ENCODE results near the gene DCP2.

The DCP2 gene

DNA sequence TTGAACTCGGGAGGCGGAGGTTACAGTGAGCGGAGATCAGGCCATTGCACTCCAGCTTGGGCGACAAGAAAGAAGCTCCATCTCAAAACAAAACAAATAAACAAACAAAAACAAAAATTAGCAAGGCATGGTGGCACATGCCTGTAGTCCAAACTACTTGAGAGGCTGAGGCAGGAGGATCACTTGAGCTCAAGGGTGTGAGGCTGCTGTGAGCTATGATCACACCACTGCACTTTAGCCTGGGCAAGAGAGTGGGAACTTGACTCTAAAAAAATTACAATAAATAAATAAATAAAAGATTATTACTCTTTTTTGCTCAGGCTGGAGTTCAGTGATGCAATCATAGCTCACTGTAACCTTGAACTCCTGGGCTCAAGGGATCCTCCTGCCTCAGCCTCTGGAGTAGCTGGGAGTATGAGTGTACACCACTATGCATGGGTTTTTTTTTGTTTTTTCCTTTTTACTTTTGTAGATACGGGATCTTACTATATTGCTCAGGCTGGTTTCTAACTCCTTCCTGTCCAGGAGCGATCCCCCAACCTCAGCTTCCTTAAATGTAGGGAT lies 9.0 kb upstream of the DCP2 start:
- no peak for DNase-seq

DNA sequence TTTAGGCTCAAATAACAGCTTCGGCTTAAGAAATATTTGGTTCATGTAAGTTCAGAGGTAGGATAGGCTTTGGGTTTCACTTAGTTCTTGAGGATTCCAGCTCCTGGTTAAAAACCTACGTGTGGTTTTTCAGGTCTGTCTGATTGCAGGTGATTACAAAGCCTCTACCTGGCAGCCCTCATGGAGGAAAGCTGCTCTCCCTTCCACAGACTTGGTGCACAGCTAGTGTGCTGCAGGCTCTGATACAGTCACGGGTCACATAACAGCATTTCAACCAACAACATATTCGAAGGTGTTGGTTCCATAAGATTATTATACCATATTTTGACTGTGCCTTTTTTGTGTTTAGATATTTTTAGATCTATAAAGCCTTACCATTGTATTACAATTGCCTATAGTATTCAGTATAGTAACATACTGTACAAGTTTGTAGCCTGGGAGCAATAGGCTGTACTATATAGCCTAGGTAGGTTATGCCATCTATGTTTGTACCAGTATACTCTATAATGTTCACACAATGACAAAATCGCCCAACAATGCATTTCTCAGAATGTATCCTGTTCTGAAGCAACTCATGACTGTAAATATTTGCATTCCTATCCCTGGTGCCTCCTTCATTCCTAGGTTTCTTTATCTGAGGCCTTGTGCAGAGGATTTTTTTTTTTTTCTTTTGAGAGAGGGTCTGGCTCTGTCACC lies 8.0 kb upstream of the DCP2 start:
- no peak for DNase-seq

DNA sequence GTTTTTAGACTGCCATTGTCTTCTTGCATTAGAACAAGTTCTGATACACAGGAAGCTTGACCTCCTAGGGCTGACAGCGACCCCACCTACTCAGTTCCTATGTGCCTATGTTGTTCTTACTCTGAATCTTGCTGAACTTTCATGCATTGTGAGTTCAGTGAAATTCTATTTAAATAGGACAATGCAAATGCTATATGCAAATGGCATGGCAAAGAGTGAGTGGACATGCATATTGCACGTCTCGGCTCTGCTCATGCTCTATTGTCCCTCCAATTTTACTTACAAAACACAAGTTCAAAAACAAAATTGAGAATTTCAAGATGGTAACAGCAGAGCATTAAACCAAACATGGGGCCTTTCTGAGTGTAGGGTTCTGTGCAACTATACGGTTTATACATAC lies 5.3 kb upstream of the DCP2 start:
- no peak for DNase-seq

DNA sequence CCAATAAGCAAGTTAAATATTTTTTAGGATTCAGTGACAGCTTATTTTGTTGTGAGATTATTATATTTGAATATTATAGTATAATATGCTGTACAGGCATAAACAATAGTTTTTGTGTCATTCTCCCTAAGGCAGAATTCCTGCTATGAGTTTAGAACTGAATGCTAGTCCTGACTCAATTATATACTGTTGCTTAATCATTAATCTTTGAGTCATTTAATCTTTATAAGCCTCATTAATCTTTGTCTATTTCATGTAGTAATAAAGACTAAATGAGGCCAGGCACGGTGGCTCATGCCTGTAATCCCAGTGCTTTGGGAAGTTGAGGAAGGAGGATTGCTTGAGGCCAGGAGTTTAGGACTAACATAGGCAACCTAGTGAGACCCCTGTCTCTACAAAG lies 3.6 kb upstream of the DCP2 start:
- DNase-seq: no peak

DNA sequence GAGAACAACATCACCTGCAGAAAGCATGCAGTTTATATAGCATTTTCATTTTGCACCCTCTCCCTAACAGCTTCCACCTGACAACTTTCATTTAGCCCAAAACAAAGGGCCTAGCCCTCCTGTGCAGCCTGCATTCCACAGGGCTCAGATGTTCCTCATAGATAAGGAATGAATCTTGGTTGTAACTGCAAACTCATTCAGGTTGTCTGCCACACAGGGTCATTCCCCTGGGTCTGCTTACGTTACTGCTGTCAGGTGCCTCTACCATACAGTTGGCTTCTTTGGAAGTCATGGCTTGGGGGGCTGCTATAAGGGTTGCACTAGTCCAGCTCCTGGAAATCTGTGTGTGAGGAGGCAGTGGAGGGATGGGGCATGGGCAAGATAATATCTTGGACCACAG lies 2.7 kb upstream of the DCP2 start:
- DNase-seq: no peak

DNA sequence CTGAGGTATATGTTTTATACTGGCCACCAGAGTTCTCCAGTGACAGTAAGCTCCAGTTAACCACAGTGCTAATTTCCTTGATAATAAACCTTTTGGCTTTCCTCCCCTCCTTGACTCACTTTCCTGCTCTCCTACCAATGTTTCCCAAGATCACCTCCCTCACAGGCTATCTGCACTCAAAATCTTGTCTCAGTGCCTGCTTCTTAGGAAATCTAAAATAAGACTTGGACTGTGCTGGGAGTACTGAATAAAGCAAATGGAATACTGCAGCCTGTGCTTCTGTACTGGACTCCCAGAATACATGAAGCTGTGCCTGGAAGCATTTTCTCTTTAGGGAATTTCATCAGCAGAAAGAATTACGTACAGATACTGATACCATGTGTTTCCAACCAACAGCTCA lies 1.7 kb upstream of the DCP2 start:
- no peak for DNase-seq

DNA sequence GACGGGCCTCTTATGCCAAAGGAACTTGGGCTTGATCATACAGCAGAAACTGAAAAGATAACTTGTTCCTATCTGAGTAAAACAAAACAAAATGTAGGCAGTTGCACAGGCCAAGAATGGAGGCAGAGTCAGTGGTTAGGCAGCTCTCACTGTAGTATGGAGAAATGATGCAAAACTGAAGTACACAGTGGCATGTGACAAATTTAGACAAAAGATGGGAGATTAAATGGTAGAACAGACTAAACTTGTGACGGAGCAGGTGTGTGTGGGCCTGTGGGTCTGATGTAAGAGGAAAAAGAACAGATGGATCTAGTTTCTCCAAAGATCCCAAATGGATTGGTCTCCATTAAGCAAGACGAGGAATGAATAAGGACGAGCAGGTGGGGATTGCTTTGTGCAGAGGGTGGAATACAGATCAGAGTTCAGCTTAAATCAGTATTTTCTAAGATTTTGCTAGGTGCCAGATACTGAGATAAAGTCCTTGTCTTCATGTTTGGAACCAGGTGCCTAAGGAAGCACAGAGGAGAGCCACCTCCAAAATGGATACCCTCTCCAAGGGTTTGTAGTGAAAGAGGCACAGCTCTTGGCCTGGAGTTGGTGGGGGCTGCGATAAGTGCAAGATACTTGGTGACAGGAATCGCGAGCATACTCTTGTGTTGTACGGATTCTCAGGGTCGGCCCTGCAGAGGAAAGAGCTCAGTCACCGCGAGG lies 722 bp upstream of the DCP2 start:
- DNase-seq: peak in 1 of 2 experiments; percentile 65

DNA sequence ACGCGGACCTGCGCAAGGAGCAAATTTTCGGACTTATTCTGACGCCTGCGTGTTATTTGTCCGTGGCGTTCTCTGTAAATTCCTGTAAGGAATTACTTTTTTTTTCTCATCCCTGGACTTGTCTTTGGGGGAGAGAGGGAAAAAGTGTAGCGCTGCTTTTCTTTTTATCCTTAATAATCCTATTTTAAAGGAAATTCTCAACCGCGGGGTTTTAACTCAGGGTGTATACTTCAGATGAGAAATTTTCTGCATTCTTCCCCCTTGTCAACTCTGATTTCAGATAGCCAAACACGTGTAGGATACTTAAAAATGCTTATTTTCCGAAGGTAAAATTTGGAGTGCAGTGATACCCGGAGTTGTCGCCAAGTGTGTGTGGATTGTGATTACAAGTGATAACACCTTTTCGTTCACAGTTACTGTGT lies 853 bp downstream of the DCP2 start:
- no peak for DNase-seq

DNA sequence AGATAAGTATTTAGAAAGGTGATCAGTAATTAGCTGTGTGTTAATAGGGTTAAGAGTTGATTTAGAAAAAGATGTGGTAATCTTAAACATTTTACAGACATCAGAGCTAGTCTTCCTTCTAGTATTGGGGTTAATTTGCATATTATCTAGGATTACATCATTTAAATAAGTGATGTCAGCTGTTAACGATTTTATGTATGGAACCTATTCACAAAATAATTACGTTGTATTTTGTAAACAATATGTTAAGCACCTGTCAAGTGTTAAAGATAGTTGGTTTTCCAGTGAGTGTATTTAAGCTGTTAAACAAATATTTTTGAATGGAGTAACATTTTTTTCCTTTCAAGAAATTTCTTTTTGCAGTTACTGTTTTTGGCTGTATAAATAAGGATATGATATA lies 2.2 kb downstream of the DCP2 start:
- DNase-seq: no peak

DNA sequence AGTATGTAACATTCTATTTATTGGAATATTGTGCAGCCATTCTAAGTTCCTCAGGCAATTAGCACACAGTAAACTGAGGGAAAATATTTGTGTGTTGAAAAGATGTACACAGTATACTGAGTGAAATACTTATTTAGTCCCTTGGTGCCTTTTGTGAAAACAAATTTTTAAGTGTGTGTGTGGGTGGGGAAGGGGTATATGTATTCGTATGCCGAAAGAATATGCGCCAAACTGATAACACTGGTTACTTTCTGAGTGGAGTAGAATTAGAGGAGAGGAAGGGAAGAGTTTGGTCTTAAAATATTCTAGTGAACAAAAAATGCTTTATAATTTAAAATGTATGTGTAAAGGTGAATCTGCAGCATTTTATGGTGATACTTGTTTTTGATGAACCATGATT lies 3.1 kb downstream of the DCP2 start:
- DNase-seq: no peak

DNA sequence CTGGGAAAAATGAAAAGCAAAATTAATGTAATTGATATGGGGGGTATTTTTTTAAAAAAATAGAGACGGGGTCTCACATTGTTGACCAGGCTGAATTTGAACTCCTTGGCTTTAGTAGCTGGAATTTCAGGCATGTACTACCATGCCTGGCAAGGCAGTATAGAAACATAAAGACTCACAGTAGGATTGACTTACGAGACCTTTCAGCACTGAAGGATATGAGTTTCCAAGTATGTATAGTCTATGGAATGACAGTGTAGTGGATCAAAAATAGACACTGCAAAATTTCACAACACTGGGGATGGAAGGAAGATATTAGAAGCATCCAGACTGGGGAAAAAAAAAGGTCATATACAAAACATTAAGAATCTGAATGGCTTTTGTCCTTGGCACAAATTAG lies 6.8 kb downstream of the DCP2 start:
- DNase-seq: no peak

DNA sequence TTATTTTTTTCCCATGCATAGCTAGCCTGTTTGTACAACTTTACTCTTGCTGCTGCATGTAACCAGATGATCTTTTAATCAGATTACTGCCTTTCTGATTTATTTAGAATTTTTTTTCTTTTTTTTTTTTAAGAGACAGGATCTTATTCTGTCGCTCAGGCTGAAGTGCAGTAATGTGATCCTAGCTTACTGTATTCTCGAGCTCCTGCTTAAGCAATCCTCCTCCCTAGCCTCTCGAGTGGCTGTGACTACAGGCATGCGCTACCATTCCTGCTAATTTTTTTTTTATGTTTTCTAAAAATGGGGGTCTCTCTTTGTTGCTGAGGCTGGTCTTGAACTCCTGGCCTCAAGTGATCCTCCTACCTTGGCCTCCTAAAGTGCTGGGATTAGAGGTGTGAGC lies 9.6 kb downstream of the DCP2 start:
- no peak for DNase-seq

DNA sequence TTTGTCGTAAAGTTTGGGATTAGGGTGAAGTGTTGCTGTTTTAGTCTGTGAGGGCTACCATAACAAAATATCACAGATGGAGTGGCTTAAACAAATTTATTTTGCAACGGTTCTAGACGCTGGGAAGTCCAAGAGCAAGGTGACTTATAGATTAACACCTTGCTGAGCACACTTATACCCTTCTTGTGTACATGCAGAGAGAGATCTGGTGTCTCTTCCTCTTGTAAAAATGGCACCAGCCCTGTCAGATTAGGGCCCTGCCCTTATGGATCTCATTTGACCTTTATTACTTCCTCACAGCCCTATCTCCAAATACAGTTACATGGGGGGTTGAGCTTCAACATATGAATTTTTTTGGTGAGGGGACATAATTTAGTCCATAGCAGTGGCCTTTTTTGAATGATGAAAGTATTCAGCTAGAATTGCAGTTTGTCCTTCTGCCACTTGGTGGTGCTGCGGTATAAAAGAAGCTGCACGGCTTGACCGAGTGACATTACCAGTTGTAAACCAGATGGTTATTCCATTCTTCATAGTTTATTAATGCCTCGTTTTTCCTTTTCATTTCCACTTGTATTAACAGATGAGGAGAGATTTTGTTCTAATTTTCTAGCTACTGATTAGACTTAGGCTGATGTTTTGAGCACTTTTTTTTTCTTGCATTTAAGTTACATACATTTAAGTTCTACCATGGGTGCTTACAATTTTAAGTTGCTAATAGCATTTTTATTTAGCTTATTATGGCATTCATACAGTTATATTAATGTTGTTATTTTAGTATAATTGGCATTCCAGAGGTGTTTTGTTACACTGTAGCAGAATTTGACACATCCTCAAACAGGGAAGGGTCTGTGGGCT lies 19.4 kb downstream of the DCP2 start:
- DNase-seq: peak; percentile 76 to 83

DNA sequence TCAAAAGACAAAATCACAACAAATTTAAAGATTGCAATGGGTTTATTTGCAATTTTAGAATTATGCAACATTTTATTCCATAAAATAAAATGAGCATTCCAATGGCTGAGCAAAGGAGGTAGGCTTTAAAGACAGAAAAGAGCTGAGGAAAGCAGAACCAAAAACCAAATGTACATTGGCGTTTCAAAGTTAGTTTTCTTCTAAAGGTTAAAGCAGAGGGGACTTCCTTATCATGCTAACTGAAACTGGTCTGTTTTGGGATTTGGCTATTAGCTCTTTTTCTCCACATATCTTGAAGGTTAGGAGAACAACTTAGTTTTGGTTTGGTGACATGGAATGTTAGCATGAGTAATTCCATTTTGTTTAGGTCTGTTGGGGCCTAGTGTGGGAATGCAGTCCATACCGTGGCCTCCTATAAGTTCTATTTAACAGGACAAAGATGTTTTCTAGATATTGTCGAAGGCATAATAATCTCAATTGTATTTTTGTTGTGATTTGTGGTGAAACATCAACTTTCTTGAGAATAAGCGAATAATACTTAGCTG lies 20.3 kb downstream of the DCP2 start:
- no peak for DNase-seq

DNA sequence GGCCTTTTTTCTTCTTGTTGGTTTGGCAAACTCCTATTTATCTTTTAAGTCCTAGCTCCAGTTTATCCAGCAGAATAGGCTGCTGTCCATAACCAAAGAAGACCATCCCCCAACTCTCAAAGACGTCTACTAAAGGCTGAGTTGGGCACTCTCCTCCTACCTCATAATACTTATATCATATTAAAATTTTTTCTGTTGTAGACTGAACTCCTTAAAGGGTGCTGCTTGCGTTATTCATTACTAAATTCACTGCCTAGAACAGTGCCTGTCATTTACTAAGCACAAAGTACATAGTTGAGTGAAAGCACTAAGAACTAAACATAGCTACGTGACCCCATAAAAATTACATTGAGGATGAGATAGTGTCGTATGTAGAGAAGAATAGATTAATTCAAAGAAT lies 21.7 kb downstream of the DCP2 start:
- DNase-seq: no peak

DNA sequence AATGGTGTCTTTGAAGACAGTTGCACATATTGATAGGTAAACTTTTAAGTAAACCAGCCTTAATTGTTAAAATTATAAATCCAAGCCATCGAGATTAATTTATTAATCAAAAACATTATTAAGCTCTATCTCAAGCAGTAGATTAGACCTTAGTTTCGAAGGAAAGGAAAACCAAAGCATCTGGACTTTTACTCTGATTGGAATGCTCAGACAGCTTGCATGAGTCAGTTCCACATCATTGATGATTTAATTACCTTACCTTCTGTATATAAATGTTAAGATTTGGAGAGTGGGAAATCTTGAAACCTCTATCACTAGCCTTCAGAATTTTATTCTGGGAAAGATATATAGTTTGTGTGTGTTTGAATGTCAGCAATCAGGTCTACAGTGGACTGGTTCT lies 23.9 kb downstream of the DCP2 start:
- no peak for DNase-seq

DNA sequence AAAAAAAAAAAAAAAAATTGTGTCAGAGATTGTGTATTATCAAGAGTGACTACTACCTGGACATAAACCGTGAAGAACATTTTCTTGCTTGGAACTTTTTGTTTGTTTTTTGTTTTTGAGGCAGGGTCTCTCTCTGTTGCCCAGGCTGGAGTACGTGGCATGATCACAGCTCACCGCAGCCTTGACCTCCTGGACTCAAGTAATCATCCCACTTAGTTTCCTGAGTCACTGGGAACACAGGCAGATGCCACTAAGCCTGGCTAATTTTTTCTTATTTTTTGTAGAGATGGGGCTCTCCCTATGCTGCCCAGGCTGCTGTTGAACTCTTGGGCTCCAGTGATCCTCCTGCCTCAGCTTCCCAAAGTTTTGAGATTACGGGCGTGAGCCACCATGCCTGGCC lies 25.8 kb downstream of the DCP2 start:
- no peak for DNase-seq

DNA sequence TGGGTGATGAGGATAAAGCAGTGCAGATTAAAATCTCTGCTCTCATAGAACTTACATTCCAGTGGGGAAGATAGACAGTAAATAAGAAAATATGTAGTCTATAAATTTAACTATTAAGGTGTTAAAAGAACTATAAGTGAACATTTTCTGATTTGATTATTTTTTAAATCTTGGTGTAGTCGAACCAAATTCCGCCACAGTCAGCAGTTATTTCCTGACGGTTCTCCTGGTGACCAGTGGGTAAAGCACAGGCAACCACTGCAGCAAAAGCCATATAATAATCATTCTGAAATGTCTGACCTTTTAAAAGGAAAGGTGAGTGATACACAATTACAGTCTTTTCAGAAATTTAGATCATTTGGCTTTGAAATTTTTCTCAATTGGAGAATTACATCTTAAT lies 27.2 kb downstream of the DCP2 start:
- no peak for DNase-seq

DNA sequence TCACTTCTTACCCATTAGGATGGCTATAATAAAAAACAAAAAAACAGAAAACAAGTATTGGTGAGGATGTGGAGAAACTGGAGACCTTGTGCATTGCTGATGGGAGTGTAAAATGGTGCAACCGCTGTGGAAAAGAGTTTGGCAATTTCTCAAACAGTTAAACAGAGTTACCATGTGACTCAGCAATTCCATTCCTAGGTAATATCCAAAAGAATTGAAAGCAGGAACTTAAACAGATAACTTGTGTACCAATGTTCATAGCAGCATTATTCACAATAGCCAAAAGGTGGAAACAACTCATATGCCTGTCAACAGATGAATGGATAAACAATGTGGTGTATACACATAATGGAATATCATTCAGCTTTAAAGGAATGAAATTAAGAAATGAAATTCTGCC lies 28.9 kb downstream of the DCP2 start:
- DNase-seq: no peak

DNA sequence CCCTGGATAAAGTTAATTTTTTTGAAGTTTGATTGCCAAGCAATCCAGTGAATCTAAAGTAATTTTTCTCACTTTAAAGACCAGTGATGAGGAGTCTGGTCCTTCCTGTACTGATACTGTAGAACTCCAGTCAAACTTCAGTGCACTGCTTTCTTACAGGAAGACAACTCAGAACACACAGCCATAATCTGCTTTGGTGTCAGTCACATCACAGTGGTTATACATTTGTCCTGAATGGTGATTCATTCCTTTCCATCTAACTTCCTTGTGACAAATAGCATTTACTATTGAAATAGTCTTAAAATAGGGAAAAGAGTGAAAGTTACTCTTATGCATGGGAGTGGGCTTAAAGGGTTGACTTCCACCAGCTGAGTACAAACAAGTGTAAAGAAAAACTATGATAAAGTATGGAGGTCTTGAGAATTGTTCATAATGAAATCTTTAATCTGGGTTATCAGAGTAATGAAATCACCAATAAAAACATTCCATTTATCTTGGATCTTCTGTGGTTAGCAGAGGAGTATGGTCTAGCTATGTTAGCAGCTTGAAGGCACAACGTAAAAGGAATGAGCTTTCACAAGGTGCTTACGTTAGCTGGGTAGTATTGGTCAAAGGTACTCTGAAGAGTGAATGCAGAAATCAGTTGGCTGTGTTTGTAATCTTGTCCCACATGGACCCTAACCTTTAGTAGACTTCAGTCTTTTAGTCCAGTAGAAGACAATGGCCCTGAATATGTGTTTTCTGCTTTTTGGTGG lies 41.5 kb downstream of the DCP2 start:
- no peak for DNase-seq

DNA sequence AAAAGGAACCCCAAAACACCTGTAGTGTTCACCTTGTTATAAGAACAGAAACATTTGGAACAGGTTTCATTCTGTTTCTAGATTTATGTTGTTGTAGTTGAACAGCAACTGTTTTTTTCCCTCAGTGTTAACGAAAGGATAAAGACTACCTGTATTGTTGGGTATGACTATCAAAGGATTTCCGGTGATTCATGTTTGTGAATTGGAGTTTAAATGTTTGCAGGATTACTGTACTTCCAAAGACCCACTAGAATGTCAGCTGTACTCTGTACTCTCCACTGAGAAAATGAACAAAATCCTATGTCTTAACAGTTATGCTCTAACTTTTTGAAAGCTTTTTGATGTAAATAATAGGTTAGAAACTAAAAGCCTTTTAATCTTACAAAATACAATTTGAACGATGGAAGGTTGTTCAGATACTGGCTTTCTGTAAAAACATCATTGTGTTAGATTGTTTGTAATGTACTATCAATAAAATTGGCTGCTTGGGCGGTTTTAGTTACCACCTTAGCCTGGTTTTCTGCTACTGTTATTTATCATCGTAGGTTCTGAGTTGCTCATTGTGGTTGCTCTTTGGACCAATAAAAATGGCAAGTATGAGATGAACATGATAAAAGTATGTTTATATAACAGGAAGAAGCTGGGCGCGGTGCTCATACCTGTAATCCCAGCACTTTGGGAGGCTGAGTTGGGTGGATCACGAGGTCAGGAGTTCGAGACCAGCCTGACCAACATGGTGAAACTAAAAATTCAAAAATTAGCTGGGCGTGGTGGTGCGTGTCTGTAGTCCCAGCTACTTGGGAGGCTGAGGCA lies 44.1 kb downstream of the DCP2 start:
- DNase-seq: no peak

DNA sequence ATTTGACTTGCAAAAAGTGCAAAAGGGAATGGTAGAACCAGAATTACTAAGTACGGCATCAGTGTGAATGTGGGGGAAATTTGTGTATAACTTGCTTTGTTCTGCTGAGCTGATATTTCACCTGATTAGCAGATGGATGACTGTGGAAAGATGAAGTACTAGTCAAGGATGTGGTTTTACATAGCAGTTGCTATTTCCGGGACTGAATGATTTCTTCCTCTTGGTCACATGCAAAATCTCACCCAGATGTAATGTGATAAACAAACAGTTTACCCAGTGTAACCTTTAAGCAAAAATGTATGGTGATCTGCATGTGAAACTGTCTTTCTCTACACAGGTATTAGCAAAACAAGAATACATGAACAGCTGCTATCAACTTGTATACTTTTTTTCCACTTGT lies 46.1 kb downstream of the DCP2 start:
- no peak for DNase-seq
